Erythroblast (primary cell): Measurements from ENCODE around the gene MGLL.

ENCODE experiments used
- GATA1 ChIP-seq: IDR thresholded peaks from 2 replicates; pipeline ENCODE4 v1.6.1; 2011; ENCODE audit warnings: low read depth, mild to moderate bottlenecking, control low read depth, low read length, moderate library complexity
- POLR2A ChIP-seq: IDR thresholded peaks from 2 replicates; pipeline ENCODE4 v1.6.1; 2011; ENCODE audit warnings: mild to moderate bottlenecking, low read length

DNA sequence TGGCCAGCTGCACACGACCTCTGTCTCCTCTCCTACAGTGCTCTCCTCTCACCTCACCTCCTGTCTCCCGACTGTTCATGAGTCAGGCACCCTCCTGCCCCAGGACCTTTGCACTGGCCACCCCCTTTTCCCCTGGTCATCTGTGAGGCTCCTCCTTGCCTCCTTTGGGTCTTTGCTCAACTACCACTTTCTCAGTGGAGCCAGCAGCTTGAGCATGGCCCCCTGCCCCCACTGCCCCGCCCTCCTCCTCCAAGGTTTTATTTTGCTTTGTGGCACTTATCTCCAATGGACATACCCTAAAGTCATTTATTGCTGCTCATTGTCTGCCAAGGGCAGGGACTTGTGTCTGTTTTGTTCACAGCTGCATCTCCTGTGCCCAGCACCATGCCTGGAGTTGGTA lies 64.3 kb downstream of the MGLL start:
- no peak for TF ChIP-seq POLR2A
- no peak for TF ChIP-seq GATA1
